GM19372 (cell line): ENCODE measurements around the gene GALE.
"Not testable (repeated sequence)": the region's sequence is repeated elsewhere in the genome, so short reads cannot be mapped to it uniquely, and the experiment has no call there.

ENCODE experiments used
- ATAC-seq: cut with Tn5 transposase; IDR thresholded peaks from one replicate; pipeline ENCODE4 v1.9.1; 2021; ENCODE audit warnings: mild to moderate bottlenecking, low read depth, moderate library complexity; ENCODE audit not compliant: unreplicated experiment

GALE gene

GRCh38 chr1:23800400-23801337 is at the start of gene GALE:
Gene GALE, minus strand, starts transcription at chr1:23800754. Its CDS starts 1,747 bp downstream, at chr1:23799007.
- peak; percentile 85 for ATAC-seq

DNA sequence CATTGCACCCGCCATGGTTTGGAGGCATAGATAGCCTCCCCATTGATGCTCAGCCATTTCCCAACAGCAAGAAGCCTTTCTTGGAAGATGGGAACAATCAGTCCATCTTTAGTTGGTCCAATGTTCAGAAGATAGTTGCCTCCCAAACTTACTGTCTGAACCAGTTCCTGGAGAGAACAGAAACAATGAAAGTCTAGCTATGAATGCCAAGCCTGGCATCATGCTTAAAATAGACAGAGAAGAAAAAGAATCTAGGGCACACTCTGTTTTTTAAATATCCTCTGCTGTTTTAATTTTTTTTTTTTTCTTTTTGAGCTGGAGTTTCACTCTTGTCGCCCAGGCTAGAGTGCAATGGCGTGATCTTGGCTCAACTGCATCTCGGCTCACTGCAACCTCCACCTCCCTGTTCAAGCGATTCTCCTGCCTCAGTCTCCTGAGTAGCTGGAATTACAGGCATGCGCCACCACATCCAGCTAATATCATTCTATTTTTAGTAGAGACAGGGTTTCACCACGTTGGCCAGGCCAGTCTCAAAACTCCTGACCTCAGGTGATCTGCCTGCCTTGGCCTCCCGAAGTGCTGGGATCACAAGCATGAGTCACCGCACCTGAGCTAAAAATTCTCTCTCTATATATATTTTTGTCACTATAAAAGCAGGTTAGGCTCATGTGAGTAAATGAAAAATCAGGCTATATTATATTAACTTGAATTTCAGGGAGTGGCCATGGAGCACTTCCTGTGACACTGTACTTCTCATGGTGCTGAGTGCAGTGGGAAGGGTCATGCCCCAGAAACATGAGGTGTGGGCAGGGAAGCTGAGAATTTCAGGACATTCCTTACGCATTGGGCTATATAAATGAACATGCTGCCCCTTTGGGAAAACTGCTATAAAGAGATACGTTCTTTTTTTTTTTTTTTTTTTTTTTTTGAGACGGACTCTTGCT is 48.4 kb upstream of the GALE start:
- ATAC-seq, result no peak

- not testable (repeated sequence) for ATAC-seq
These were observed 47.0 kb upstream of the GALE start for GRCh38 chr1:23847482-23848095.

GRCh38 chr1:23845163-23845562 is 44.6 kb upstream of the GALE start:
- ATAC-seq, result no peak

DNA sequence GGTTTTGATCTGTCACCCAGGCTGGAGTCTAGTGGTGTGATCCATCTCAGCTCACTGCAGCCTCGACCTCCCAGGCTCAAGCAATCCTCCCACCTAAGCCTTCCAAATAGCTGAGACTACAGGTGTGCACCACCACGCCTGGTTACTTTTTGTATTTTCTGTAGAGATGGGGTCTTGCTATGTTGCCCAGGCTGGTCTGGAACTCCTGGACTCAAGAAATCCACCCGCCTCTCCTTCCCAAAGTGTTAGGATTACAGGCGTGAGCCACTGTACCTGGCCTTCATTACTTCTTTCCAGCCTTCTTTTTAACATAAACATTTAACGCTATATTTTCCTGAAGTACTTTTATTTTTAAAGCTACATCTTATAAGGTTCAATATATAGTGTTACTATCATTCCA is 43.1 kb upstream of the GALE start:
- ATAC-seq, result no peak

- ATAC-seq, result no peak
These were observed 37.9 kb upstream of the GALE start for GRCh38 chr1:23838401-23838866.

GRCh38 chr1:23837908-23838307 is 37.4 kb upstream of the GALE start:
- no peak for ATAC-seq

DNA sequence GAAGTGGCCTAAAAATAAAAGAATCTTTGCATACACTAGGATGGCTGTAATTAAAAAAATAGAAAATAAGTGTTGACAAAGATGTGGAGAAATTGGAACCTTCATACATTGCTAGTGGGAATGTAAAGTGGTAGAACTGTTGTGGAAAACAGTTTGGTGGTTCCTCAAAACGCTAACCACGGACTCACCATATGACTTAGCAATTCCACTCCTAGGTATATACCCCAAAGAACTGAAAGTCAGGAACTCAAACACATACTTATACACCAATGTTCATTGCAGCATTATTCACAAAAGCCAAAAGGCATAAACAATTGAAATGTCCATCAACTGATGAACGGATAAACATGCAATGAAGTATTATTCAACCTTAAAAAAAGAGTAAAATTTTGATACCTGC is 35.5 kb upstream of the GALE start:
- ATAC-seq, result no peak

GRCh38 chr1:23834156-23834555 is 33.6 kb upstream of the GALE start:
- not testable (repeated sequence) for ATAC-seq

DNA sequence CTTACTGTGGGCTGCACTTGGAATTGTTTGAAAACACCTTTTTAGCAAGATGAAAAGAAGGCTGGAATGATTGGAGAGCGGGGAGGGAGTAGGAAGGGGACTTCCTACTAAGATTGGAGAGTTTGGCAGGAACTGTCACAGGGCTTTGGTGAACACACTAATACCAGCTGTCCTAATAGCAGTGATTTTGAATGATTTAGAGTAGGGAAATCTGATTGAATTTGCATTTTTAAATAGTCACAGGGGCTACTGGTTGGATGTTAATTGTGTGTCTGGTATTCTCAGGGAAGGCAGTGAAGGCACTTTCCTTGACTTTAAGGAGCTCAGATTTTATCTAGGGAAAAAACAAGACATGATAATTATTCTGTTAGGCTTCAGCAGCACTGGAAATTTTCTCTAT is 27.2 kb upstream of the GALE start:
- ATAC-seq, result no peak

DNA sequence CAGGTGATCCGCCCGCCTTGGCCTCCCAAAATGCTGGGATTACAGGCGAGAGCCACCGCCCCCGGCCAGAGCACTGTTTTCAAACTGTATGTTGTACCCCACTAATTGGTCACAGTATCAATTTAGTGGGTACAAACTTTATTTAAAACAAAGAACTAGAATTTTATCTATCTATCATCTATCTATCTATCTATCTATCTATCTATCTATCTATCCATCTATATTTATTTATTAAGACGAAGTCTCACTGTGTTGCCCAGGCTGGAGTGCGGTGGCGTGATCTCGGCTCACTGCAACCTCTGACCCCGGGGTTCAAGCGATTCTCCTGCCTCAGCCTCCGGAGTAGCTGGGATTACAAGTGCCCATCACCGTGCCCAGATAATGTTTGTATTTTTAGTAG is 26.0 kb upstream of the GALE start:
- ATAC-seq, result not testable (repeated sequence)

DNA sequence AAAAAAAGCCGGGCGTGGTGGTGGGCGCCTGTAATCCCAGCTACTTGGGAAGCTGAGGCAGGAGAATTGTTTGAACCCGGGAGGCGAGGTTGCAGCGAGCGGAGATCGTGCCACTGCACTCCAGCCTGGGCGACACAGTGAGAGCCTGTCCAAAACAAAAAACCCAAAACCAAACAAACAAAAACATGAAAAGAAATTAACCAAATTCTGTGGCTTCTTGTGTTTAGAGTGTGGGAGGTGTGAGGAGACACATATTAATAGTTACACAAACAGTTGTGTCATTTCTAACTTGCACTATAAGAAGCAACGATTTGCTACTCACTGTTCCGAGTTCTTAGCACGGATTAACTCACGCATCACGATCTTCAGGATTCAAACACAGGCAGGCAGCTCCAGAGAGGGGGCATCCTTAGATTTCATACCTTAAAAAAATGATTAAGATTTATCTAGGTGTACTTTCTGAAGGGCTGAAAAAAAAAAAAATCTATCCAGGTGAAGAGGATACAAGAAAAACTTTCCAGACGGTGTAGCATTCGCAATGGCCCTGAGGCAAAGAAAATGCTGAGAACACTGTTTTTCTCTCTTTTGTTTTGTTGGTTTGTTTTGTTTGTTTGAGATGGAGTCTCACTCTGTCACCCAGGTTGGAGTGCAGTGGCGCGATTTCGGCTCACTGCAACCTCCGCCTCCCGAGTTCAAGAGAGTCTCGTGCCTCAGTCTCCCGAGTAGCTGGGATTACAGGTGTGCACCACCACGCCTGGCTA is 25.4 kb upstream of the GALE start:
- peak; percentile 41 for ATAC-seq

GRCh38 chr1:23825076-23825761 is 24.7 kb upstream of the GALE start, which contains the start of gene HMGCL:
Gene HMGCL, minus strand, starts transcription at chr1:23825429. Its CDS starts 14 bp downstream, at chr1:23825415.
- peak; percentile 81 for ATAC-seq

DNA sequence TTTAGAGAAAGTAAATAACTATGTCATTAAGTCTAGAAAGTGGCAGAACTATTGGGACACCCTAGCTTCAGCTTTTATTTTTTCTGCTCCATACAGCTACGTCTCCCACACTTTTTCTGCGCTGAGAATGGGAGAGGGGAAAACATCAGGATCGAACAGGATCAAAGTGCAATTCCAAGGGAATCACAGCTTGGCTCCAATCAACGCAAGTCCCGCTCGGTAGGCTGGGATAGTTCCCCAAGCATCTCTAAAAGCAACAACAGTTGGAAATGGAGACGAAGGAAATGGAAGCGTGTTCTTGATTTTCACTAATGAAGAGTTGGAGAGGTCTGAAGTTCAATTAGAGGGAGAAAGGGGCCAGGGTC is 24.1 kb upstream of the GALE start:
- ATAC-seq, result no peak

GRCh38 chr1:23823767-23824166 is 23.2 kb upstream of the GALE start:
- no peak for ATAC-seq

DNA sequence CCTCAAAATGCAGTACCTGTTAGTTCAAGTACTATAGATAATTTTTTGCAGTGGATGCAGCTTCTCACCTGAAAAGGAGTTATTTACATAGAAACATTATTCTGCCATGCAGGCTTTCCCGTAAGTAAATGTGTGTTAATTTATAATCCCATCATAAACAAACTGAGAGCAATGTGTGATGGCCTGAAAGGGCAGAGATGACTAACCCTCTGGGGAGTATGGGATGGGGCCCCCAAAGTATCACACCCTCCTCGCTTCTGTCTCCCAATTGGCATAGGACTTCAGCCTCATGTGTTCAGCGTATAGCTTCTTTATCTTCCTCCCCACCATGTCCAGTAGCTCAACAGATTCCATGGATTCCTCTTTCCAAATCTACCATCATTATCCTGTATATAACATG is 17.1 kb upstream of the GALE start:
- no peak for ATAC-seq

- ATAC-seq, result no peak
These were observed 16.4 kb upstream of the GALE start for GRCh38 chr1:23816906-23817305.

DNA sequence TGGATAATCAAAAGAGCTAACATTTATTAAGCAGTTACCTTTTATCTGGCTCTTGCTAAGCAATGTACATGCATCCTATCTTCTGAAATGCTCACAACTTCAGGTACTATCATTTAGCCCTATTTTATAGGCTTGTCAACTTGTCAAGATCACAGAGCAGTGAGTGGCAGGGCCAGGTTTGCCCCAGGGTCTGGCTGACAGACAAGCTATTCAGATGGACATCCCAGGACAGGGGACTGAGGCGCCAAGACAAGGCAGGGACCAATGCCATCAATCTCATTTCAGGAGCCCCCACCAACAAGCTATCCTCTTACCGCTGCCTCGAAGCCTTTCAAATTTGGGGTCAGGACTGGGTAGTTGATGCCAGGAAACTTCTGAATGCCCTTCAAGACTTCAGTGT is 15.8 kb upstream of the GALE start:
- ATAC-seq, result no peak

GRCh38 chr1:23814016-23814415 is 13.5 kb upstream of the GALE start:
- no peak for ATAC-seq
